Measurements from ENCODE around the gene UROD. TPM values are rescaled to one million over a fixed set of nuclear protein-coding genes. Genes with fewer than 3 reads are reported as not detected.

UROD gene
- polyA plus RNA-seq, 1 donor from 2014 or later: 96.9 TPM

- Histone ChIP-seq H3K4me3 (ENCODE audit: low read length) (no peak overlapping the region), H2AFZ (ENCODE audit: low read depth, low read length) (no peak overlapping the region), H4K20me1 (ENCODE audit: insufficient read depth) (no peaks in the 10 kb centered on the region), H3K27ac (ENCODE audit: low read length) (no peak overlapping the region), H3K9me2 (ENCODE audit: insufficient read depth, low read length) (no peaks in the 10 kb centered on the region), H3K79me2 (replicated peaks; ENCODE audit: insufficient read depth, low read length) (no peaks in the 10 kb centered on the region), H3K36me3 (ENCODE audit: insufficient read depth, low read length) (no peaks in the 10 kb centered on the region), H3F3A (ENCODE audit: insufficient read depth, low read length, poor library complexity, severe bottlenecking) (no peaks in the 10 kb centered on the region), H3K9ac (ENCODE audit: low read length) (no peak overlapping the region), H3K9me3 (ENCODE audit: low read length) (no peaks in the 10 kb centered on the region), H3K4me2 (ENCODE audit: low read length) (no peak overlapping the region), H3K27me3 (ENCODE audit: insufficient read depth, low read depth, low read length) (no peaks in the 10 kb centered on the region)
- no peak for TF ChIP-seq RAD21 (conservative IDR thresholded peaks at IDR 0.05)
- no peak for TF ChIP-seq POLR2AphosphoS5 (IDR thresholded peaks at IDR 0.05)
- TF ChIP-seq MXI1 (conservative IDR thresholded peaks at IDR 0.05; ENCODE audit: poor library complexity, severe bottlenecking): no peak
- no peak for TF ChIP-seq CTCF (IDR thresholded peaks at IDR 0.05; ENCODE audit: poor library complexity, severe bottlenecking)
- no peak for TF ChIP-seq EP300 (conservative IDR thresholded peaks at IDR 0.05; ENCODE audit: poor library complexity, severe bottlenecking)
- TF ChIP-seq, protein P1, sequence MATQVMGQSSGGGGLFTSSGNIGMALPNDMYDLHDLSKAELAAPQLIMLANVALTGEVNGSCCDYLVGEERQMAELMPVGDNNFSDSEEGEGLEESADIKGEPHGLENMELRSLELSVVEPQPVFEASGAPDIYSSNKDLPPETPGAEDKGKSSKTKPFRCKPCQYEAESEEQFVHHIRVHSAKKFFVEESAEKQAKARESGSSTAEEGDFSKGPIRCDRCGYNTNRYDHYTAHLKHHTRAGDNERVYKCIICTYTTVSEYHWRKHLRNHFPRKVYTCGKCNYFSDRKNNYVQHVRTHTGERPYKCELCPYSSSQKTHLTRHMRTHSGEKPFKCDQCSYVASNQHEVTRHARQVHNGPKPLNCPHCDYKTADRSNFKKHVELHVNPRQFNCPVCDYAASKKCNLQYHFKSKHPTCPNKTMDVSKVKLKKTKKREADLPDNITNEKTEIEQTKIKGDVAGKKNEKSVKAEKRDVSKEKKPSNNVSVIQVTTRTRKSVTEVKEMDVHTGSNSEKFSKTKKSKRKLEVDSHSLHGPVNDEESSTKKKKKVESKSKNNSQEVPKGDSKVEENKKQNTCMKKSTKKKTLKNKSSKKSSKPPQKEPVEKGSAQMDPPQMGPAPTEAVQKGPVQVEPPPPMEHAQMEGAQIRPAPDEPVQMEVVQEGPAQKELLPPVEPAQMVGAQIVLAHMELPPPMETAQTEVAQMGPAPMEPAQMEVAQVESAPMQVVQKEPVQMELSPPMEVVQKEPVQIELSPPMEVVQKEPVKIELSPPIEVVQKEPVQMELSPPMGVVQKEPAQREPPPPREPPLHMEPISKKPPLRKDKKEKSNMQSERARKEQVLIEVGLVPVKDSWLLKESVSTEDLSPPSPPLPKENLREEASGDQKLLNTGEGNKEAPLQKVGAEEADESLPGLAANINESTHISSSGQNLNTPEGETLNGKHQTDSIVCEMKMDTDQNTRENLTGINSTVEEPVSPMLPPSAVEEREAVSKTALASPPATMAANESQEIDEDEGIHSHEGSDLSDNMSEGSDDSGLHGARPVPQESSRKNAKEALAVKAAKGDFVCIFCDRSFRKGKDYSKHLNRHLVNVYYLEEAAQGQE (IDR thresholded peaks at IDR 0.05; ENCODE audit: borderline replicate concordance): no peak
- TF ChIP-seq EZH2 (IDR thresholded peaks at IDR 0.05; ENCODE audit: borderline replicate concordance, insufficient read depth, low read length, poor library complexity, severe bottlenecking): no peak
- no peak for TF ChIP-seq TAF1 (IDR thresholded peaks at IDR 0.05; ENCODE audit: low read depth)
- no peak for TF ChIP-seq SMC3 (conservative IDR thresholded peaks at IDR 0.05; ENCODE audit: poor library complexity)
Measured at GRCh38 chr1:45051005-45051772, 39.1 kb downstream of the UROD start.

GRCh38 chr1:45057542-45057941 lies 45.5 kb downstream of the UROD start:
- H3K9me3 ChIP-seq (ENCODE audit: low read length): no peaks in the 10 kb centered on the region
- no peaks in the 10 kb centered on the region for H3K79me2 ChIP-seq (replicated peaks; ENCODE audit: insufficient read depth, low read length)
- H3K36me3 ChIP-seq (ENCODE audit: insufficient read depth, low read length): no peaks in the 10 kb centered on the region
- no peak overlapping the region for H3K4me2 ChIP-seq (ENCODE audit: low read length)
- no peak overlapping the region for H3K27ac ChIP-seq (ENCODE audit: low read length)
- TF ChIP-seq TAF1 (IDR thresholded peaks at IDR 0.05; ENCODE audit: low read depth) (no peak), MXI1 (conservative IDR thresholded peaks at IDR 0.05; ENCODE audit: poor library complexity, severe bottlenecking) (no peak), EP300 (conservative IDR thresholded peaks at IDR 0.05; ENCODE audit: poor library complexity, severe bottlenecking) (no peak), SMC3 (conservative IDR thresholded peaks at IDR 0.05; ENCODE audit: poor library complexity) (no peak), POLR2AphosphoS5 (IDR thresholded peaks at IDR 0.05) (no peak), RAD21 (conservative IDR thresholded peaks at IDR 0.05) (no peak), CTCF (IDR thresholded peaks at IDR 0.05; ENCODE audit: poor library complexity, severe bottlenecking) (no peak), EZH2 (IDR thresholded peaks at IDR 0.05; ENCODE audit: borderline replicate concordance, insufficient read depth, low read length, poor library complexity, severe bottlenecking) (no peak)
- TF ChIP-seq, protein P1 (IDR thresholded peaks at IDR 0.05; ENCODE audit: borderline replicate concordance): no peak
- H3K9me2 ChIP-seq (ENCODE audit: insufficient read depth, low read length): no peaks in the 10 kb centered on the region
- H3F3A ChIP-seq (ENCODE audit: insufficient read depth, low read length, poor library complexity, severe bottlenecking): no peaks in the 10 kb centered on the region
- no peaks in the 10 kb centered on the region for H3K27me3 ChIP-seq (ENCODE audit: insufficient read depth, low read depth, low read length)
- H3K4me3 ChIP-seq (ENCODE audit: low read length): no peak overlapping the region
- H3K9ac ChIP-seq (ENCODE audit: low read length): no peak overlapping the region
- no peak overlapping the region for H2AFZ ChIP-seq (ENCODE audit: low read depth, low read length)
- H4K20me1 ChIP-seq (ENCODE audit: insufficient read depth): no peaks in the 10 kb centered on the region

All from neural cell (in vitro differentiated cells).